HepG2 (cell line): ENCODE measurements around the gene ACAP3. TPM values are rescaled to one million over a fixed set of nuclear protein-coding genes. Genes with fewer than 3 reads are reported as not detected.
A peak's percentile ranks its signal among the peaks of the same experiment; 100 is the strongest.

Experiments
- ATAC-seq: fragments of 200-7000 bp; cut with Tn5 transposase; 3 replicates; pipeline ENCODE4 v1.9.1; 2020; ENCODE audit warnings: mild to moderate bottlenecking, moderate library complexity
- BruUV-seq: library from RNA; stranded (reverse); fragments of 400-500 nt; replicated peaks from 2 replicates; lab custom pipeline; 2021; lab: Mats Ljungman, UMichigan
- CTCF ChIA-PET: fragments of 300-600 bp; formaldehyde crosslinking; extraction: SDS; loops from one replicate; lab custom pipeline; 2021; ENCODE audit warnings: low total read pairs, inconsistent platforms, low intra/inter-chr PET ratio; lab: Yijun Ruan, JAX
- POLR2A ChIA-PET: fragments of 350-600 bp; sonication (Branson Sonifier 250); formaldehyde crosslinking; loops from one replicate; lab custom pipeline; 2020; ENCODE audit warnings: antibody characterized with exemption, inconsistent platforms; lab: Yijun Ruan, JAX
- DNase-seq: peaks from one replicate; pipeline ENCODE4 v3.0.0-alpha.2; 2015; ENCODE audit warnings: low spot score
- FAIRE-seq: peaks from 3 replicates; lab custom pipeline; 2011; peaks lifted over from hg19 to GRCh38; lab: Jason Lieb, UNC
- H2AFZ ChIP-seq: one replicate; pipeline ENCODE4 v1.6.1; 2011; ENCODE audit warnings: low read length, inconsistent platforms
- H3K27ac ChIP-seq: fragments of 300-600 bp; 3 replicates; pipeline ENCODE4 v1.8.0; 2011; ENCODE audit warnings: mixed run types, mild to moderate bottlenecking, mixed read lengths, low read length, inconsistent platforms; ENCODE audit not compliant: insufficient read depth; ENCODE audit errors: extremely low read length
- H3K27me3 ChIP-seq, 2 experiments: fragments of 200-600 bp in 1 of 2; 2 replicates in 1 of 2; 3 replicates in 1 of 2; pipeline versions ENCODE4 v1.6.0 to v1.8.0; 2011; ENCODE audit warnings: low read length in 2 of 2, mild to moderate bottlenecking in 2 of 2, moderate library complexity in 2 of 2, inconsistent platforms in 1 of 2; ENCODE audit not compliant: insufficient read depth in 2 of 2, control insufficient read depth in 1 of 2
- H3K36me3 ChIP-seq, 2 experiments: fragments of 200-600 bp in 1 of 2; replicated peaks in 1 of 2; 2 replicates in 1 of 2; 3 replicates in 1 of 2; pipeline versions ENCODE4 v1.5.1 to v1.8.0; 2011; ENCODE audit warnings: low read length in 2 of 2, inconsistent platforms in 1 of 2; ENCODE audit not compliant: insufficient read depth in 2 of 2, control insufficient read depth in 1 of 2
- H3K4me1 ChIP-seq: 2 replicates; pipeline ENCODE4 v1.5.1; 2012; ENCODE audit warnings: low read length, inconsistent platforms; ENCODE audit not compliant: insufficient read depth
- H3K4me2 ChIP-seq: 2 replicates; pipeline ENCODE4 v1.6.0; 2011; ENCODE audit warnings: low read depth, low read length, inconsistent platforms
- H3K4me3 ChIP-seq, 3 experiments: fragments of 200-600 bp in 1 of 3; sonication (generic), shearing (Covaris generic) in 1 of 3; replicated peaks in 1 of 3; 2 replicates each; pipeline ENCODE4 v1.5.1; 2011 to 2016; ENCODE audit warnings: low read length in 3 of 3, inconsistent platforms in 2 of 3, low read depth in 2 of 3, mild to moderate bottlenecking in 2 of 3, control low read depth in 1 of 3, mixed read lengths in 1 of 3; ENCODE audit not compliant: insufficient read depth in 1 of 3
- H3K79me2 ChIP-seq: one replicate; pipeline ENCODE4 v1.6.1; 2011; ENCODE audit warnings: low read length, inconsistent platforms; ENCODE audit not compliant: insufficient read depth
- H3K9ac ChIP-seq: 2 replicates; pipeline ENCODE4 v1.6.0; 2011; ENCODE audit warnings: mild to moderate bottlenecking, low read depth, low read length, inconsistent platforms; ENCODE audit not compliant: insufficient read depth
- H3K9me3 ChIP-seq: 2 replicates; pipeline ENCODE4 v1.5.1; 2012; ENCODE audit warnings: mild to moderate bottlenecking, low read length
- H4K20me1 ChIP-seq: 2 replicates; pipeline ENCODE4 v1.6.0; 2011; ENCODE audit warnings: inconsistent platforms, mild to moderate bottlenecking, low read length, moderate library complexity; ENCODE audit not compliant: insufficient read depth
- AGO2 ChIP-seq: fragments of 200-400 bp; formaldehyde crosslinking; optimal IDR thresholded peaks from 2 replicates; pipeline ENCODE3; 2017; ENCODE audit warnings: mild to moderate bottlenecking, low read depth, low read length, moderate library complexity
- DNMT1 ChIP-seq: sonication (generic); formaldehyde crosslinking; IDR thresholded peaks from 2 replicates; pipeline ENCODE4 v1.5.1; 2020; ENCODE audit warnings: mild to moderate bottlenecking, missing genetic modification reagents
- ELF3 ChIP-seq: IDR thresholded peaks from 2 replicates; pipeline ENCODE4 v1.6.1; 2016; ENCODE audit warnings: missing genetic modification reagents, missing compliant biosample characterization
- FOXK2 ChIP-seq: fragments of 450-650 bp; IDR thresholded peaks from 2 replicates; pipeline ENCODE4 v1.6.1; 2016
- FOXP1 ChIP-seq, 2 experiments: fragments of 450-650 bp in 1 of 2; IDR thresholded peaks; 2 replicates each; pipeline ENCODE4 v1.6.1; 2017 to 2018; ENCODE audit warnings: antibody characterized with exemption in 1 of 2
- HDAC1 ChIP-seq: sonication (generic); formaldehyde crosslinking; IDR thresholded peaks from 2 replicates; pipeline ENCODE4 v1.5.1; 2020; ENCODE audit warnings: mild to moderate bottlenecking, missing genetic modification reagents
- MEIS1 ChIP-seq: sonication (generic); formaldehyde crosslinking; IDR thresholded peaks from 2 replicates; pipeline ENCODE4 v1.9.0; 2021; ENCODE audit warnings: mild to moderate bottlenecking, missing genetic modification reagents, moderate library complexity, borderline replicate concordance
- NCOA1 ChIP-seq: sonication (generic); formaldehyde crosslinking; IDR thresholded peaks from 2 replicates; pipeline ENCODE4 v1.9.0; 2021; ENCODE audit warnings: missing genetic modification reagents
- PHF5A ChIP-seq: IDR thresholded peaks from one replicate; pipeline ENCODE4 v1.6.1; 2018; ENCODE audit warnings: low read depth, missing genetic modification reagents; ENCODE audit not compliant: unreplicated experiment
- POGK ChIP-seq: sonication (generic); formaldehyde crosslinking; conservative IDR thresholded peaks from 2 replicates; pipeline ENCODE4 v1.8.0; 2022; ENCODE audit warnings: mild to moderate bottlenecking, moderate library complexity, missing genetic modification reagents
- POLR2A ChIP-seq, 2 experiments: IDR thresholded peaks; 2 replicates each; pipeline ENCODE4 v1.6.1; 2011; ENCODE audit warnings: low read depth in 2 of 2, low read length in 2 of 2, mild to moderate bottlenecking in 1 of 2, moderate library complexity in 1 of 2; ENCODE audit not compliant: insufficient read depth in 1 of 2
- RBFOX2 ChIP-seq: fragments of 200-400 bp; formaldehyde crosslinking; IDR thresholded peaks from 2 replicates; pipeline ENCODE4 v1.6.1; 2017; ENCODE audit warnings: low read depth, mild to moderate bottlenecking, low read length
- RBM22 ChIP-seq: fragments of 200-400 bp; formaldehyde crosslinking; optimal IDR thresholded peaks from 2 replicates; pipeline ENCODE3; 2017; ENCODE audit warnings: mild to moderate bottlenecking, low read length, moderate library complexity
- RORA ChIP-seq: sonication (generic); formaldehyde crosslinking; IDR thresholded peaks from 2 replicates; pipeline ENCODE4 v1.5.0; 2020; ENCODE audit warnings: mild to moderate bottlenecking, missing genetic modification reagents, moderate library complexity
- SCMH1 ChIP-seq: sonication (generic); formaldehyde crosslinking; IDR thresholded peaks from 2 replicates; pipeline ENCODE4 v1.9.0; 2021; ENCODE audit warnings: missing genetic modification reagents, mild to moderate bottlenecking, borderline replicate concordance
- THAP8 ChIP-seq: sonication (generic); formaldehyde crosslinking; IDR thresholded peaks from 2 replicates; pipeline ENCODE4 v1.5.1; 2020; ENCODE audit warnings: missing genetic modification reagents, mild to moderate bottlenecking, borderline replicate concordance
- ZGPAT ChIP-seq: IDR thresholded peaks from 2 replicates; pipeline ENCODE4 v1.6.1; 2016; ENCODE audit warnings: mild to moderate bottlenecking
- ZNF331 ChIP-seq: sonication (generic); formaldehyde crosslinking; IDR thresholded peaks from 2 replicates; pipeline ENCODE4 v1.4.0; 2020; ENCODE audit warnings: missing genetic modification reagents
- ZNF44 ChIP-seq: sonication (generic); formaldehyde crosslinking; IDR thresholded peaks from 2 replicates; pipeline ENCODE4 v1.5.1; 2020; ENCODE audit warnings: mild to moderate bottlenecking, missing genetic modification reagents
- ZNF607 ChIP-seq: sonication (generic); formaldehyde crosslinking; IDR thresholded peaks from 2 replicates; pipeline ENCODE4 v1.5.1; 2020; ENCODE audit warnings: missing genetic modification reagents, mild to moderate bottlenecking, borderline replicate concordance
- ZNF720 ChIP-seq: sonication (generic); formaldehyde crosslinking; IDR thresholded peaks from 2 replicates; pipeline ENCODE4 v1.4.0; 2020; ENCODE audit warnings: missing genetic modification reagents
- ZNF737 ChIP-seq: sonication (generic); formaldehyde crosslinking; IDR thresholded peaks from 2 replicates; pipeline ENCODE4 v1.5.0; 2020; ENCODE audit warnings: missing genetic modification reagents, mild to moderate bottlenecking, borderline replicate concordance
- ZNF746 ChIP-seq: sonication (generic); formaldehyde crosslinking; IDR thresholded peaks from 2 replicates; pipeline ENCODE4 v1.8.0; 2022; ENCODE audit warnings: mild to moderate bottlenecking, missing genetic modification reagents
- ZNF749 ChIP-seq: sonication (generic); formaldehyde crosslinking; IDR thresholded peaks from 2 replicates; pipeline ENCODE4 v1.8.0; 2022; ENCODE audit warnings: mild to moderate bottlenecking, missing genetic modification reagents, moderate library complexity, borderline replicate concordance
- WGBS: methylation state at CpG from one replicate; pipeline ENCODE4 v1.1.6; 2017; ENCODE audit warnings: low lambda C conversion rate; 5-methylcytosine and 5-hydroxymethylcytosine counted together
- in situ Hi-C: cut with HindIII; loops from 2 replicates; pipeline ENCODE4 v1.10.0; 2017; ENCODE audit warnings: low pct_unique_long_range_greater_than_20kb; ENCODE audit not compliant: extremely low pct_ligation_motif_present
- intact Hi-C: fragments of 100-400 bp; cut with micrococcal nuclease; formaldehyde crosslinking; loops from one replicate; pipeline ENCODE4 v1.10.0; 2022; ENCODE audit not compliant: unreplicated experiment
- polyA plus RNA-seq, 8 experiments: library from polyadenylated mRNA; depleted of rRNA in 3 of 8; stranded (reverse) in 7 of 8; unstranded in 1 of 8; fragments of >200 nt; fragmentation: Illumina TruSeq in 4 of 8; extraction: Trizol in 4 of 8; gene quantifications; 2 replicates each; pipeline versions ENCODE4 v1.2.1 to v1.2.3, GENCODE V29; 2011 to 2016; ENCODE audit warnings: low read depth in 4 of 8, missing spikeins in 1 of 8, mixed read lengths in 1 of 8; ENCODE audit not compliant: insufficient read depth in 1 of 8
- total RNA-seq, 5 experiments: library from RNA; depleted of rRNA; stranded (reverse); fragments of >200 nt; fragmentation: Illumina TruSeq; extraction: Trizol; gene quantifications; 2 replicates each; pipeline ENCODE4 v1.2.3, GENCODE V29; 2016; ENCODE audit warnings: low read depth in 1 of 5

The ACAP3 gene
- total and polyA plus RNA-seq, 2 of the 13 experiments (the other 11 are each of a cell fraction or from before 2014, with no cell fraction given): 29.4 to 50.8 TPM

- POLR2A ChIA-PET: no interaction called here
- ATAC-seq: no peak
- DNase-seq: no peak
- H3K4me1 ChIP-seq: peaks cover 27% of the 10 kb centered on the region
- no peaks in the 10 kb centered on the region for H3K9me3 ChIP-seq
- in situ Hi-C loops: no loop called here
- H3K27me3 ChIP-seq: no peaks in the 10 kb centered on the region; a peak in 1 of 5 replicates
- peaks cover 9 to 41% of the 10 kb centered on the region in 2 experiments for H3K36me3 ChIP-seq
- BruUV-seq: no TSS peak
- 96% methylated on average over 13 of the region's 13 CpGs for WGBS
- H2AFZ ChIP-seq: no peak overlapping the region
- no peak overlapping the region for H3K4me3 ChIP-seq
- H3K4me2 ChIP-seq: no peak overlapping the region
- peaks cover 21% of the 10 kb centered on the region; the same call in 1 of the 2 replicates for H4K20me1 ChIP-seq
- peaks cover 41% of the 10 kb centered on the region for H3K79me2 ChIP-seq
- CTCF ChIA-PET: no interaction called here
- intact Hi-C loops: no loop called here
- FAIRE-seq: no peak
- no peak overlapping the region for H3K9ac ChIP-seq
- H3K27ac ChIP-seq: no peak overlapping the region
- TF ChIP-seq RBM22 (peak; percentile 12), ZNF749 (CRISPR knock-in tag) (no peak), ZNF746 (CRISPR knock-in tag) (no peak), POLR2A (IDR thresholded peaks at IDR 0.05; ENCODE audit: insufficient read depth in 1 of 2, low read depth in 2 of 2, low read length in 2 of 2) (0 out of 4 replicates have a peak, but pooled peaks of 1 of the 2 experiments have one; percentile 20), POGK (CRISPR knock-in tag) (no peak), PHF5A (CRISPR knock-in tag) (no peak), ZGPAT (CRISPR knock-in tag) (no peak), ZNF607 (no peak), ZNF331 (no peak), ZNF44 (CRISPR knock-in tag) (no peak), AGO2 (peak; percentile 13), ELF3 (CRISPR knock-in tag) (no peak), RBFOX2 (no peak), FOXP1 (IDR thresholded peaks at IDR 0.05) (no peak), FOXP1 (CRISPR knock-in tag; IDR thresholded peaks at IDR 0.05) (no peak), SCMH1 (CRISPR knock-in tag) (no peak), ZNF720 (no peak), DNMT1 (CRISPR knock-in tag) (no peak), HDAC1 (CRISPR knock-in tag) (no peak), RORA (CRISPR knock-in tag) (no peak), ZNF737 (CRISPR knock-in tag) (no peak), THAP8 (no peak), MEIS1 (CRISPR knock-in tag) (no peak), NCOA1 (no peak), FOXK2 (no peak)
These were observed 39.4 kb downstream of the ACAP3 start for GRCh38 chr1:1268284-1268682.
